22Rv1 (cell line): Measurements from ENCODE around the gene CRHR1.

Source experiments
- ZFX ChIP-seq: fragments of 450-650 bp; IDR thresholded peaks from 2 replicates; pipeline ENCODE4 v1.6.1; 2017; ENCODE audit warnings: antibody characterized with exemption, borderline replicate concordance
- TF ChIP-seq, protein P1 (sequence below): fragments of 450-650 bp; IDR thresholded peaks from 2 replicates; pipeline ENCODE4 v1.5.1; 2017; ENCODE audit warnings: mild to moderate bottlenecking

DNA sequence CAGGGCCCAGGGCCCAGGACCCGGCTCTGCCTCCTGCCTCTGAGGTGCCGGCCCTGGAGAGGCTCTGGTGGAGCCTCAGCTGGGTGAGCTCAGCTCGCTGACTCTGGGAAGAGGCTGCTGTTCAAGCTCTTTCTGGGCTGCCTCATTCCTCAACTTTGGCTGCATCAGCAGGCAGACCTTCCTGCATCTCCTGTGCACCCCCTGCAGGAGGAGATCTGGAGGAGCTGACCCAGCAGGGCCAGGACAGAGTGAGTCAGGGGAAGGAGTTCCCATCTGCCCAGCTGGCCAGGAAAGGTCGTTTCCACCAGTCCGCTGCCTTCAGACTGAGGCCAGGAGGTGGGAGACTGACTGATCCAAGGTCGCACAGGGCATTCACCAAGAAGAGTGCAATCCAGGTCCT, 10.7 kb downstream of the CRHR1 start:
- TF ChIP-seq, protein P1, sequence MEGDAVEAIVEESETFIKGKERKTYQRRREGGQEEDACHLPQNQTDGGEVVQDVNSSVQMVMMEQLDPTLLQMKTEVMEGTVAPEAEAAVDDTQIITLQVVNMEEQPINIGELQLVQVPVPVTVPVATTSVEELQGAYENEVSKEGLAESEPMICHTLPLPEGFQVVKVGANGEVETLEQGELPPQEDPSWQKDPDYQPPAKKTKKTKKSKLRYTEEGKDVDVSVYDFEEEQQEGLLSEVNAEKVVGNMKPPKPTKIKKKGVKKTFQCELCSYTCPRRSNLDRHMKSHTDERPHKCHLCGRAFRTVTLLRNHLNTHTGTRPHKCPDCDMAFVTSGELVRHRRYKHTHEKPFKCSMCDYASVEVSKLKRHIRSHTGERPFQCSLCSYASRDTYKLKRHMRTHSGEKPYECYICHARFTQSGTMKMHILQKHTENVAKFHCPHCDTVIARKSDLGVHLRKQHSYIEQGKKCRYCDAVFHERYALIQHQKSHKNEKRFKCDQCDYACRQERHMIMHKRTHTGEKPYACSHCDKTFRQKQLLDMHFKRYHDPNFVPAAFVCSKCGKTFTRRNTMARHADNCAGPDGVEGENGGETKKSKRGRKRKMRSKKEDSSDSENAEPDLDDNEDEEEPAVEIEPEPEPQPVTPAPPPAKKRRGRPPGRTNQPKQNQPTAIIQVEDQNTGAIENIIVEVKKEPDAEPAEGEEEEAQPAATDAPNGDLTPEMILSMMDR: no peak
- TF ChIP-seq ZFX: no peak
